ENCODE results near the gene CD300E.
"Not testable (repeated sequence)": the region's sequence is repeated elsewhere in the genome, so short reads cannot be mapped to it uniquely, and the experiment has no call there.

CD300E gene

GRCh38 chr17:74635418-74635817 lies 11.9 kb upstream of the CD300E start:
- no peak for DNase-seq (ENCODE audit: low spot score)
- Histone ChIP-seq H3K4me3 (no peak overlapping the region), H3K27ac (no peak overlapping the region)
- no peak for TF ChIP-seq CTCF (IDR thresholded peaks at IDR 0.05)

GRCh38 chr17:74633326-74633725 lies 9.8 kb upstream of the CD300E start:
- TF ChIP-seq CTCF (IDR thresholded peaks at IDR 0.05) = no peak
- Histone ChIP-seq H3K27ac (no peak overlapping the region), H3K4me3 (no peak overlapping the region)
- no peak for DNase-seq (ENCODE audit: low spot score)

- Histone ChIP-seq H3K27ac (no peak overlapping the region), H3K4me3 (no peak overlapping the region)
- TF ChIP-seq CTCF (IDR thresholded peaks at IDR 0.05) = no peak
- no peak for DNase-seq (ENCODE audit: low spot score)
Measured at GRCh38 chr17:74632617-74633016, 9.1 kb upstream of the CD300E start.

- no peak overlapping the region for H3K27ac ChIP-seq
- TF ChIP-seq CTCF (IDR thresholded peaks at IDR 0.05) = no peak
- H3K4me3 ChIP-seq = no peak overlapping the region
- DNase-seq (ENCODE audit: low spot score) = no peak
Measured at GRCh38 chr17:74631468-74632450, 8.2 kb upstream of the CD300E start.

GRCh38 chr17:74630251-74630650 lies 6.7 kb upstream of the CD300E start:
- H3K4me3 ChIP-seq; H3K27ac ChIP-seq; DNase-seq (ENCODE audit: low spot score): not testable (repeated sequence)

- Histone ChIP-seq H3K4me3 (no peak overlapping the region), H3K27ac (no peak overlapping the region)
- TF ChIP-seq CTCF (IDR thresholded peaks at IDR 0.05) = no peak
- DNase-seq (ENCODE audit: low spot score) = no peak
Measured at GRCh38 chr17:74625661-74626060, 2.1 kb upstream of the CD300E start.

- TF ChIP-seq CTCF (IDR thresholded peaks at IDR 0.05) = no peak
- Histone ChIP-seq H3K27ac (no peak overlapping the region), H3K4me3 (no peak overlapping the region)
- no peak for DNase-seq (ENCODE audit: low spot score)
Measured at GRCh38 chr17:74624131-74624530, 593 bp upstream of the CD300E start.
